PC-3 (cell line): Measurements from ENCODE around the gene PAQR4. TPM values are rescaled to one million over a fixed set of nuclear protein-coding genes. Genes with fewer than 3 reads are reported as not detected.

Experiments
- ATAC-seq: fragments of 200-7000 bp; cut with Tn5 transposase; 2 replicates; pipeline ENCODE4 v1.9.1; 2020; ENCODE audit warnings: mild to moderate bottlenecking, moderate library complexity
- BruUV-seq: library from RNA; stranded (reverse); fragments of 400-500 nt; replicated peaks from 2 replicates; lab custom pipeline; 2021; lab: Mats Ljungman, UMichigan
- CTCF ChIA-PET: fragments of 300-600 bp; sonication (Branson Sonifier 250); formaldehyde crosslinking; loops from one replicate; lab custom pipeline; 2022; ENCODE audit warnings: antibody characterized with exemption; lab: Charles Lee
- POLR2A ChIA-PET: fragments of 300-600 bp; sonication (Branson Sonifier 250); formaldehyde crosslinking; loops from one replicate; lab custom pipeline; 2022; ENCODE audit warnings: antibody characterized with exemption; ENCODE audit not compliant: unreplicated experiment; lab: Charles Lee
- DNase-seq: peaks from one replicate; pipeline ENCODE4 v3.0.0-alpha.2; 2015
- H2AFZ ChIP-seq: fragments of 300-600 bp; sonication (generic); 2 replicates; pipeline ENCODE4 v1.6.0; 2016; ENCODE audit warnings: antibody characterized with exemption, low read length
- H3F3A ChIP-seq: fragments of 300-600 bp; sonication (generic); one replicate; pipeline ENCODE4 v1.6.0; 2017; ENCODE audit warnings: antibody characterized with exemption, low read length, control low read depth, mild to moderate bottlenecking; ENCODE audit not compliant: unreplicated experiment
- H3K27ac ChIP-seq: fragments of 300-600 bp; sonication (generic); 2 replicates; pipeline ENCODE4 v1.5.1; 2016; ENCODE audit warnings: mild to moderate bottlenecking, low read length
- H3K27me3 ChIP-seq: fragments of 300-600 bp; sonication (generic); 2 replicates; pipeline ENCODE4 v1.6.1; 2016; ENCODE audit warnings: low read length, mixed read lengths
- H3K36me3 ChIP-seq: fragments of 300-600 bp; sonication (generic); 2 replicates; pipeline ENCODE4 v1.6.1; 2016; ENCODE audit warnings: low read depth, mixed run types, low read length, mixed read lengths
- H3K4me1 ChIP-seq: fragments of 300-600 bp; sonication (generic); 2 replicates; pipeline ENCODE4 v1.5.1; 2016; ENCODE audit warnings: low read length; ENCODE audit not compliant: insufficient read depth
- H3K4me2 ChIP-seq: fragments of 300-600 bp; sonication (generic); 2 replicates; pipeline ENCODE4 v1.6.0; 2016; ENCODE audit warnings: low read length
- H3K4me3 ChIP-seq: fragments of 300-600 bp; sonication (generic); 2 replicates; pipeline ENCODE4 v1.5.1; 2016; ENCODE audit warnings: mild to moderate bottlenecking, low read length, mixed read lengths
- H3K79me2 ChIP-seq: fragments of 300-600 bp; sonication (generic); 2 replicates; pipeline ENCODE4 v1.6.1; 2017; ENCODE audit warnings: low read length, mixed read lengths
- H3K9ac ChIP-seq: fragments of 300-600 bp; sonication (generic); 2 replicates; pipeline ENCODE4 v1.6.0; 2016; ENCODE audit warnings: mild to moderate bottlenecking, low read length
- H3K9me2 ChIP-seq: fragments of 300-600 bp; sonication (generic); replicated peaks from 2 replicates; pipeline ENCODE4 v1.6.1; 2016; ENCODE audit warnings: mixed run types, low read length, mixed read lengths
- H3K9me3 ChIP-seq: fragments of 300-600 bp; sonication (generic); 2 replicates; pipeline ENCODE4 v1.6.1; 2016; ENCODE audit warnings: low read length, mixed read lengths
- H4K20me1 ChIP-seq: fragments of 300-600 bp; sonication (generic); 2 replicates; pipeline ENCODE4 v1.6.1; 2016; ENCODE audit warnings: low read length, mixed read lengths
- EZH2 ChIP-seq: fragments of 300-600 bp; sonication (generic); IDR thresholded peaks from one replicate; pipeline ENCODE4 v1.6.1; 2017; ENCODE audit warnings: antibody characterized with exemption, mild to moderate bottlenecking, low read length; ENCODE audit not compliant: unreplicated experiment
- EZH2phosphoT487 ChIP-seq: fragments of 300-600 bp; sonication (generic); IDR thresholded peaks from 2 replicates; pipeline ENCODE4 v1.6.1; 2018; ENCODE audit warnings: mild to moderate bottlenecking, antibody characterized with exemption, low read length, borderline replicate concordance
- intact Hi-C: fragments of 100-400 bp; cut with micrococcal nuclease; formaldehyde crosslinking; loops from 2 replicates; pipeline ENCODE4 v1.9.0; 2023
- total RNA-seq: library from RNA; depleted of rRNA; stranded (reverse); fragments of >200 nt; gene quantifications from 2 replicates; pipeline ENCODE4 v1.2.3, GENCODE V29; 2014
- TF ChIP-seq, protein P1 (sequence below): fragments of 300-600 bp; sonication (generic); conservative IDR thresholded peaks from 2 replicates; pipeline ENCODE4 v1.5.1; 2017; ENCODE audit warnings: antibody characterized with exemption, low read depth, mild to moderate bottlenecking, low read length

PAQR4 gene
- total RNA-seq, 1 experiment from 2014 or later: 37.9 TPM

DNA sequence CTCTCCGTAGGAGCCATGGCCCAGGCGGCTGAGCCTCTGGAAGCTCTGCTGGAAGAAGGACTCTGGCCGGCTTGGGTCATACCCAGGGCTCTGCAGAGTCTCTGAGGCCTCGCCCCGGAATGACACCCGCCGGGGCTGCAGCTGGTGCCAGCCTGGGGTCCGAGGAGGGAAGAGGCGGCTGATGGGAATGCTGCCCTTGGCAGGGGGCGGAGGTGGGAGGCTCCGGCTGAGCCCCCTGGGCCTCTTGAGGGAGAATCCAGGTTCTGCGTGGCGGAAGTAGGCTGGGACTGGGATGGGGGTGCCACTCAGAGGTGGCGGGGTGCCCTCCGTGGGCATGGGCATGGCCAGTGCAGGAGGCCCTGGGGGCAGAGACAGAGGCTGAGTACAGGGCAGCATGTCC lies 7.5 kb downstream of the PAQR4 start:
- intact Hi-C loops: no loop called here
- Histone ChIP-seq H3K4me2 (no peak overlapping the region), H3K9me3 (no peaks in the 10 kb centered on the region), H3K9me2 (no peaks in the 10 kb centered on the region), H4K20me1 (no peaks in the 10 kb centered on the region), H3K79me2 (peaks cover 34% of the 10 kb centered on the region), H3K36me3 (peaks cover 6% of the 10 kb centered on the region; the same call in 1 of the 2 replicates), H3K9ac (no peak overlapping the region), H2AFZ (no peak overlapping the region), H3K27ac (peak overlapping the region; percentile 41), H3K4me1 (peaks cover 19% of the 10 kb centered on the region), H3F3A (no peaks in the 10 kb centered on the region), H3K4me3 (no peak overlapping the region), H3K27me3 (no peaks in the 10 kb centered on the region)
- ATAC-seq (no peak), DNase-seq (no peak)
- TF ChIP-seq, protein P1, sequence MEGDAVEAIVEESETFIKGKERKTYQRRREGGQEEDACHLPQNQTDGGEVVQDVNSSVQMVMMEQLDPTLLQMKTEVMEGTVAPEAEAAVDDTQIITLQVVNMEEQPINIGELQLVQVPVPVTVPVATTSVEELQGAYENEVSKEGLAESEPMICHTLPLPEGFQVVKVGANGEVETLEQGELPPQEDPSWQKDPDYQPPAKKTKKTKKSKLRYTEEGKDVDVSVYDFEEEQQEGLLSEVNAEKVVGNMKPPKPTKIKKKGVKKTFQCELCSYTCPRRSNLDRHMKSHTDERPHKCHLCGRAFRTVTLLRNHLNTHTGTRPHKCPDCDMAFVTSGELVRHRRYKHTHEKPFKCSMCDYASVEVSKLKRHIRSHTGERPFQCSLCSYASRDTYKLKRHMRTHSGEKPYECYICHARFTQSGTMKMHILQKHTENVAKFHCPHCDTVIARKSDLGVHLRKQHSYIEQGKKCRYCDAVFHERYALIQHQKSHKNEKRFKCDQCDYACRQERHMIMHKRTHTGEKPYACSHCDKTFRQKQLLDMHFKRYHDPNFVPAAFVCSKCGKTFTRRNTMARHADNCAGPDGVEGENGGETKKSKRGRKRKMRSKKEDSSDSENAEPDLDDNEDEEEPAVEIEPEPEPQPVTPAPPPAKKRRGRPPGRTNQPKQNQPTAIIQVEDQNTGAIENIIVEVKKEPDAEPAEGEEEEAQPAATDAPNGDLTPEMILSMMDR: no peak
- TF ChIP-seq EZH2: no peak
- no peak for TF ChIP-seq EZH2phosphoT487
- no TSS peak for BruUV-seq
- ChIA-PET POLR2A (no interaction called here), CTCF (no interaction called here)

DNA sequence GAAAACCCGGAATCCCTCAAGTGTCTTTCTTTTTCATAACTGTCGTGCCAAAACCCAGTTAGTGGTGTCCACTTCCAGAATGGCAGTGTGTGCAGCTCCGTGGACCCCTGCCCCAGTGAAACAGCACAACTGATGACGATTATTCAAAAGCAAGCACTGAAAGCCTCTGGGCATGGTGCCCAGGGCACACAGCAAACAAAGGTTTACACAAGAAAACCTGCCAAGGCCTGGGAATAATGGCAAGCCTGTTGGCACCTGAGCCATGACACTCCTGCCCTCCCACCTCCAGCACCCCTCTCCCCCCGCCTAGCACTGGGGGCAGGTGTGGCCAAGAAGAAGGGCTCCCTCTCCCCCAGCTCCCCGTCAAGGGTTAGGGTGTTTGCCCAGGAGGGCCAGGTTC lies 8.3 kb downstream of the PAQR4 start:
- Histone ChIP-seq H3K9ac (no peak overlapping the region), H3K4me1 (peaks cover 19% of the 10 kb centered on the region), H3K4me3 (peak overlapping the region; percentile 27; the same call in 1 of the 2 replicates), H2AFZ (no peak overlapping the region), H3K4me2 (peak overlapping the region; percentile 67), H3F3A (no peaks in the 10 kb centered on the region), H3K27me3 (no peaks in the 10 kb centered on the region), H3K9me2 (no peaks in the 10 kb centered on the region), H3K36me3 (peaks cover 6% of the 10 kb centered on the region; the same call in 1 of the 2 replicates), H4K20me1 (no peaks in the 10 kb centered on the region), H3K79me2 (peaks cover 34% of the 10 kb centered on the region), H3K27ac (peak overlapping the region; percentile 59), H3K9me3 (no peaks in the 10 kb centered on the region)
- ChIA-PET POLR2A (no interaction called here), CTCF (no interaction called here)
- peak; percentile 24 for ATAC-seq
- peak; percentile 69 for DNase-seq
- TF ChIP-seq EZH2phosphoT487 (no peak), EZH2 (no peak)
- TF ChIP-seq, protein P1: no peak
- no TSS peak for BruUV-seq
- intact Hi-C loops: no loop called here

DNA sequence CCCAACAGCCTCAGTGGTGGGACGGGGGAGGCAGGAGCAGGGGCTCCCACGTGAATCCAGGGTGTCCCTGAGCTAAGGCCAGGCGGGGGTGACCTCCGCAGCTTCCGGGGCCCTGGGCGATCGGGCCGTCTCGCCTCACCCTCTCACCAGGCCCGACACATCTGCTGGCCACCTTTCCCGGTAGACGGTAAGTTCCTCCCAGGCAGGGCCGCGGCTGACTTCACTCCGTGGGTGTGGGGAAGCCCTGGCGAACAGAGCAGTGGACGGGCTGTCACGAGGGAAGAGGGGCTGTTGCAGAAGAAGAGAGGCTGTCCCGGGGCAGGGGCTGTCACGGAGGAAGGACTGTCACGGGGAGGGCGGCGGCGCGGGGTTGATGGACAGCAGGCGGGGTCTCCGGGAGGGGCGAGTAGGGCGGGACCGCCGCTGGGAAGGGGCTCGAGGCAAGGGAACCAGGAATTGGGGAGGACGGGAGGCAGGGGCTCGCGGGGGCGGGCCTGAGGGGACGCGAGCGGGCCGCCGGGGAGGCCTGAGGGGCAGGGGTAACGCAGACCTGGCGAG lies 10.6 kb downstream of the PAQR4 start:
- intact Hi-C loops: loop anchor here (1.0 kb wide), 1 partner anchor 45 kb away; the partner anchor contains the start of gene THOC6
- Histone ChIP-seq H3K27ac (peak overlapping the region; percentile 59), H3K4me2 (peak overlapping the region; percentile 98), H3K79me2 (peaks cover 34% of the 10 kb centered on the region), H3K9me3 (no peaks in the 10 kb centered on the region), H2AFZ (peak overlapping the region; percentile 65), H3K4me3 (peak overlapping the region; percentile 93), H3K4me1 (peaks cover 19% of the 10 kb centered on the region), H3K9ac (peak overlapping the region; percentile 98), H3K36me3 (peaks cover 6% of the 10 kb centered on the region; the same call in 1 of the 2 replicates), H3F3A (no peaks in the 10 kb centered on the region), H4K20me1 (no peaks in the 10 kb centered on the region), H3K9me2 (no peaks in the 10 kb centered on the region), H3K27me3 (no peaks in the 10 kb centered on the region)
- ChIA-PET POLR2A (no interaction called here), CTCF (no interaction called here)
- peak; percentile 10 for ATAC-seq
- TF ChIP-seq, protein P1: no peak
- TF ChIP-seq EZH2phosphoT487 (no peak), EZH2 (no peak)
- BruUV-seq: no TSS peak
- DNase-seq: no peak
